HFF-Myc (cell line): ENCODE data around the gene ZEB2.

Source experiments
- DNase-seq: peaks from one replicate; pipeline ENCODE4 v3.0.0-alpha.2; 2011; ENCODE audit warnings: low read depth; ENCODE audit errors: extremely low read depth
- H3K4me3 ChIP-seq: replicated peaks from 2 replicates; pipeline ENCODE4 v1.5.1; 2011; ENCODE audit warnings: low read depth, mild to moderate bottlenecking, control low read depth, low read length
- TF ChIP-seq, protein P1 (sequence below): IDR thresholded peaks from 2 replicates; pipeline ENCODE4 v1.5.1; 2012; ENCODE audit warnings: mild to moderate bottlenecking, low read depth, low read length, control low read depth; ENCODE audit errors: missing control alignments

The ZEB2 gene

DNA sequence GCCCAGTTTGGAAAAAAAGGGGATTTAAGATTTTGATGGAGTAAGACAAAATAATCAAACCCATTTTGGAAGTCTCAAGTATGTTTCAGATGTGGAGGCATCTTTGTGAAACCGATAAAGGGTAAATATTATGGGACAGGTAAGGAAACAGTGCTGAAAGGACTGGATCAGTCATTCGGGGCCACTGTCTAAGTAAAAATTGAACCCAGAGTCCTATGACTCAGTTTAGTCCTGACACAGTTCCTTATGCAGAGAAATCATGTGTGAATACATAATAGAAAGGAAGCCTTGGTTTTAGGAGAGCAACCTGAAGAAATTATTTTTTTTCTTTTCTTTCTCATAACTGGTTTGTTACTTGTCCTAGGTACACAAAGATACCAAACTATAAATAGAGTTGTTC, 15.4 kb upstream of the ZEB2 start:
- no peak overlapping the region for H3K4me3 ChIP-seq
- DNase-seq, result no peak
- TF ChIP-seq, protein P1, sequence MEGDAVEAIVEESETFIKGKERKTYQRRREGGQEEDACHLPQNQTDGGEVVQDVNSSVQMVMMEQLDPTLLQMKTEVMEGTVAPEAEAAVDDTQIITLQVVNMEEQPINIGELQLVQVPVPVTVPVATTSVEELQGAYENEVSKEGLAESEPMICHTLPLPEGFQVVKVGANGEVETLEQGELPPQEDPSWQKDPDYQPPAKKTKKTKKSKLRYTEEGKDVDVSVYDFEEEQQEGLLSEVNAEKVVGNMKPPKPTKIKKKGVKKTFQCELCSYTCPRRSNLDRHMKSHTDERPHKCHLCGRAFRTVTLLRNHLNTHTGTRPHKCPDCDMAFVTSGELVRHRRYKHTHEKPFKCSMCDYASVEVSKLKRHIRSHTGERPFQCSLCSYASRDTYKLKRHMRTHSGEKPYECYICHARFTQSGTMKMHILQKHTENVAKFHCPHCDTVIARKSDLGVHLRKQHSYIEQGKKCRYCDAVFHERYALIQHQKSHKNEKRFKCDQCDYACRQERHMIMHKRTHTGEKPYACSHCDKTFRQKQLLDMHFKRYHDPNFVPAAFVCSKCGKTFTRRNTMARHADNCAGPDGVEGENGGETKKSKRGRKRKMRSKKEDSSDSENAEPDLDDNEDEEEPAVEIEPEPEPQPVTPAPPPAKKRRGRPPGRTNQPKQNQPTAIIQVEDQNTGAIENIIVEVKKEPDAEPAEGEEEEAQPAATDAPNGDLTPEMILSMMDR, result no peak

DNA sequence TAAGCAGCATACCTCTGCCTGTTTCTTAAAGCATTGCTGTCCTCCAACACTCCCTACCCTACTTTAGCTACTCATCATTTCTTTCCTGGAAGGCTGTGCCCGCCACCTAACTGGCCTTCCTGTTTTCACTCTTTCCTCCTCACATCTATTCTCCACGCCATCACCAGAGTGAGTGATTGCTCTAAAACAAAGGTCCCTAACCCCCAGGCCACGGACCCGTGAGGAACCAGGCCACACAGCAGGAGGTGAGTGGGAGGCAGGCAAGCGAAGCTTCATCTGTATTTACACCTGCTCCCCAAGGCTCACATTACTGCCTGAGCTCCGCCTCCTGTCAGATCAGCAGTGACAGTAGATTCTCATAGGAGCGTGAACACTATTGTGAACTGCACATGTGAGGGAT, 13.3 kb upstream of the ZEB2 start:
- TF ChIP-seq, protein P1, result no peak
- H3K4me3 ChIP-seq, result no peak overlapping the region
- no peak for DNase-seq

DNA sequence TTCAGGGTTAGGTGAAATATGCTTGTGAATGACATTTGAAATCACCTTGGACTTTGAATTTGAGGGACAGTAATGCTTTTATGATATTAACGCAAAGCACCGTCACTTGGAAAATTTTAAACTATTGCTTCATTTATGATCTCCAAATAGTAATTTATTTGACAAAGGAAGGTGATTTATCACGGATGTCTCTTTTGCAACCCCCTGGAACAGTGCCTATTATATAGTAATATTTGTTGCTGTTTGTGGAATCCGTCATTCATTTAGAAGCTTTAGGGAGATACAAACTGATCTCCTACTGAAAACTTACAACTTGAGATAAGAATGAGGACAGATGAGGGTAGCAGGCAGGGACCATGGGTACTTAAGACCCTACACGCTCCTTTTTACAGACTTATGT, 10.7 kb upstream of the ZEB2 start:
- no peak for DNase-seq
- H3K4me3 ChIP-seq, result no peak overlapping the region
- TF ChIP-seq, protein P1, result no peak

DNA sequence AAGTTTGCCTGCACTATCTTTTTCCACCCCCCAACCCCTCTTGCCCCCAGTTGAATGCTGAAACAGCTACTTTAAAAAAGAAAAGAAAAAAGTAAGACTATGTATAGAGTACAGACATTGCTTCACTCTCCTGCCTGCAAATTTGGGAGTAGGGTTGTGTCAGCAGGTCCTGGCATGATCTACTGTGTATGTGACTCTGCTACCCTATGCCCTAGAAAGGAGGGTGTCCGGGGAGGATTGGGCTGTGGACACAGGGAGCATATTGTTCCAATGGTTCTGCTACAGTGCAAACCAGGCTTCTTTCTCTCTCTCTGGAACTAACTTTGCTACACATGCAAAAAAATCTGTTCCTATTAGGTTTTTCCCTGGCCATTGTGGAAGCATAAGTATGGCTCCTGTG, 9.9 kb upstream of the ZEB2 start:
- no peak overlapping the region for H3K4me3 ChIP-seq
- TF ChIP-seq, protein P1, result no peak
- no peak for DNase-seq

DNA sequence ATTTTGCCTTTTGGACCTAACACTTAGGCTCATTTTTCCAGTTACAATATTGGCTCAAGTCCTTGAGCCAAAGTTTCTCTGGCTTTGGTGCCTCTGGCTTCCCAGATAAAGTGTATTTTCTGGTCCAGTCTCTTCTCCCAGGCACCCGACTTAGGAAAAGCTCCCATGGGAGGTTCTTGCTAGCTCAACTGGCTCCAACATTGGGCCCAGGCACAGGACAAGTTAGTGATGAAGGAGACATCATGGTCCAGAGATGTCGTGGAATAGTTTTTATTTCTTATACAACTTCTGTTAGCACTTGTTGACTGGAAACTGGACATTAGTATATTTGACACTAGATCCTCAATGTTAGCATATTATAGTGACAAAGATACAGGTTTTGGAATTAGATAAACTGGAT, 8.2 kb upstream of the ZEB2 start:
- DNase-seq, result no peak
- H3K4me3 ChIP-seq, result no peak overlapping the region
- TF ChIP-seq, protein P1, result no peak

DNA sequence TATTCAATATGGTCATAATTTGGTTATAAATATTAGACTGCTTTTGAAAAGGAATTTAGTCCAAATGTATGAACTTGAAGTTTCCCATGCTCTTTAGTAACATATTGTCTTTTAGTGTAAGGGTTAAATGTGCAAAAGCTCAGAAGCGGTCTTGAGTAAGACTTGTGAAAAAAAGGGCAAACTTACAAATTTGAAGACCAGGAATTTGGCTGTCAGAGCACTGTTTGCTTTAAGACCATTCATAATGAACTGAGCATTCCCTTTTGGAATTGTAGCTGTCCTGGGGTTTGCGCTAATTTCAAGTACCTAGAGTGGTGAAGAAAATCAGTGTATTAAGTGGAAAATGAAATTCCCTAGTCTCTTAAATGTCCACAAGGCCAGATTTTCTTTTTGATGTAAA, 6.9 kb upstream of the ZEB2 start:
- TF ChIP-seq, protein P1, result no peak
- no peak for DNase-seq
- no peak overlapping the region for H3K4me3 ChIP-seq
